Measurements from ENCODE around the gene MAT2A. TPM values are rescaled to one million over a fixed set of nuclear protein-coding genes. Genes with fewer than 3 reads are reported as not detected.
A peak's percentile ranks its signal among the peaks of the same experiment; 100 is the strongest.

Gene MAT2A
- total and polyA plus RNA-seq, 9 of the 15 experiments (the other 6 are each of a cell fraction or from before 2014, with no cell fraction given): 130 to 1,027 (median 240) TPM

DNA sequence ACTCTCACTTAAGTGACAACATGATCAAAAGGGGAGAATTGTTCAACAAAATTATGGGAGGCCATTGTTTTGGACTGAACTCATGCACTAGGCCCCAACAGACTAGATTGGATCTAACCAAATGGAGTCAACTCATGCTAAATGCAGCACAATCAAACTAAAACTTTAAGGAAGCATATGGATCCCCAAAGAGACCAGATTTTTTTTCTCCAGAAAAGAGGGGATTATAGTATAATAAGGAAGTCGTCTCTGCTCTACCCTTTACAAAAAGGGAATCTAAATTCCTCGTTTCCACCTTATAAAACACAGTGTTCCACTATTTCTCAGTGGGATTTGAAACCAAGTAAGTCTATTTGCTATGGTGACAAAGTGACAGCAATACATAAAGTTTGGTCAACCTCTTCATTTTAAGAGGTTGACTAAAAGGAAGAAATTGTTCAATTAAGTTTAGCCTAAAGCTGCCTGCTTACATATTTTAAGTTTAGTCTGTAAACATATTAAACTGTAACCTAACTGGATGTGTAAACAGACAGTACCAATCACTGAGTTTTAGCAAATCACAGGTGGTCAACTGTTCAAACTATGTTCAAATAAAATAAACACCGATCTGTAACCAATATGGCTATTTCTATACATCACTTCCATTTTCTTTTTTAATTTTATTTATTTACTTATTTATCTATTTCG, 40.9 kb upstream of the MAT2A start (continued):
- TF ChIP-seq, protein P1, sequence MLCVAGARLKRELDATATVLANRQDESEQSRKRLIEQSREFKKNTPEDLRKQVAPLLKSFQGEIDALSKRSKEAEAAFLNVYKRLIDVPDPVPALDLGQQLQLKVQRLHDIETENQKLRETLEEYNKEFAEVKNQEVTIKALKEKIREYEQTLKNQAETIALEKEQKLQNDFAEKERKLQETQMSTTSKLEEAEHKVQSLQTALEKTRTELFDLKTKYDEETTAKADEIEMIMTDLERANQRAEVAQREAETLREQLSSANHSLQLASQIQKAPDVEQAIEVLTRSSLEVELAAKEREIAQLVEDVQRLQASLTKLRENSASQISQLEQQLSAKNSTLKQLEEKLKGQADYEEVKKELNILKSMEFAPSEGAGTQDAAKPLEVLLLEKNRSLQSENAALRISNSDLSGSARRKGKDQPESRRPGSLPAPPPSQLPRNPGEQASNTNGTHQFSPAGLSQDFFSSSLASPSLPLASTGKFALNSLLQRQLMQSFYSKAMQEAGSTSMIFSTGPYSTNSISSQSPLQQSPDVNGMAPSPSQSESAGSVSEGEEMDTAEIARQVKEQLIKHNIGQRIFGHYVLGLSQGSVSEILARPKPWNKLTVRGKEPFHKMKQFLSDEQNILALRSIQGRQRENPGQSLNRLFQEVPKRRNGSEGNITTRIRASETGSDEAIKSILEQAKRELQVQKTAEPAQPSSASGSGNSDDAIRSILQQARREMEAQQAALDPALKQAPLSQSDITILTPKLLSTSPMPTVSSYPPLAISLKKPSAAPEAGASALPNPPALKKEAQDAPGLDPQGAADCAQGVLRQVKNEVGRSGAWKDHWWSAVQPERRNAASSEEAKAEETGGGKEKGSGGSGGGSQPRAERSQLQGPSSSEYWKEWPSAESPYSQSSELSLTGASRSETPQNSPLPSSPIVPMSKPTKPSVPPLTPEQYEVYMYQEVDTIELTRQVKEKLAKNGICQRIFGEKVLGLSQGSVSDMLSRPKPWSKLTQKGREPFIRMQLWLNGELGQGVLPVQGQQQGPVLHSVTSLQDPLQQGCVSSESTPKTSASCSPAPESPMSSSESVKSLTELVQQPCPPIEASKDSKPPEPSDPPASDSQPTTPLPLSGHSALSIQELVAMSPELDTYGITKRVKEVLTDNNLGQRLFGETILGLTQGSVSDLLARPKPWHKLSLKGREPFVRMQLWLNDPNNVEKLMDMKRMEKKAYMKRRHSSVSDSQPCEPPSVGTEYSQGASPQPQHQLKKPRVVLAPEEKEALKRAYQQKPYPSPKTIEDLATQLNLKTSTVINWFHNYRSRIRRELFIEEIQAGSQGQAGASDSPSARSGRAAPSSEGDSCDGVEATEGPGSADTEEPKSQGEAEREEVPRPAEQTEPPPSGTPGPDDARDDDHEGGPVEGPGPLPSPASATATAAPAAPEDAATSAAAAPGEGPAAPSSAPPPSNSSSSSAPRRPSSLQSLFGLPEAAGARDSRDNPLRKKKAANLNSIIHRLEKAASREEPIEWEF (CRISPR knock-in tag; IDR thresholded peaks at IDR 0.05): 0 out of 2 replicates have a peak, but pooled peaks have one; percentile 83
- TF ChIP-seq, protein P2, sequence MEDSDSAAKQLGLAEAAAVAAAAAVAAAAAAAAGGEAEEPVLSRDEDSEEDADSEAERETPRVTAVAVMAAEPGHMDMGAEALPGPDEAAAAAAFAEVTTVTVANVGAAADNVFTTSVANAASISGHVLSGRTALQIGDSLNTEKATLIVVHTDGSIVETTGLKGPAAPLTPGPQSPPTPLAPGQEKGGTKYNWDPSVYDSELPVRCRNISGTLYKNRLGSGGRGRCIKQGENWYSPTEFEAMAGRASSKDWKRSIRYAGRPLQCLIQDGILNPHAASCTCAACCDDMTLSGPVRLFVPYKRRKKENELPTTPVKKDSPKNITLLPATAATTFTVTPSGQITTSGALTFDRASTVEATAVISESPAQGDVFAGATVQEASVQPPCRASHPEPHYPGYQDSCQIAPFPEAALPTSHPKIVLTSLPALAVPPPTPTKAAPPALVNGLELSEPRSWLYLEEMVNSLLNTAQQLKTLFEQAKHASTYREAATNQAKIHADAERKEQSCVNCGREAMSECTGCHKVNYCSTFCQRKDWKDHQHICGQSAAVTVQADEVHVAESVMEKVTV (CRISPR knock-in tag; IDR thresholded peaks at IDR 0.05): no peak
- TF ChIP-seq, protein P3, sequence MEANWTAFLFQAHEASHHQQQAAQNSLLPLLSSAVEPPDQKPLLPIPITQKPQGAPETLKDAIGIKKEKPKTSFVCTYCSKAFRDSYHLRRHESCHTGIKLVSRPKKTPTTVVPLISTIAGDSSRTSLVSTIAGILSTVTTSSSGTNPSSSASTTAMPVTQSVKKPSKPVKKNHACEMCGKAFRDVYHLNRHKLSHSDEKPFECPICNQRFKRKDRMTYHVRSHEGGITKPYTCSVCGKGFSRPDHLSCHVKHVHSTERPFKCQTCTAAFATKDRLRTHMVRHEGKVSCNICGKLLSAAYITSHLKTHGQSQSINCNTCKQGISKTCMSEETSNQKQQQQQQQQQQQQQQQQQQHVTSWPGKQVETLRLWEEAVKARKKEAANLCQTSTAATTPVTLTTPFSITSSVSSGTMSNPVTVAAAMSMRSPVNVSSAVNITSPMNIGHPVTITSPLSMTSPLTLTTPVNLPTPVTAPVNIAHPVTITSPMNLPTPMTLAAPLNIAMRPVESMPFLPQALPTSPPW (CRISPR knock-in tag; IDR thresholded peaks at IDR 0.05): peak; percentile 28; the same call in 1 of the 2 replicates
- TF ChIP-seq FOSL1 (tag; conservative IDR thresholded peaks at IDR 0.05): no peak
- no peak for TF ChIP-seq KLF1 (tag; IDR thresholded peaks at IDR 0.05)
- TF ChIP-seq HDAC8 (tag; IDR thresholded peaks at IDR 0.05): peak; percentile 76; the same call in 1 of the 2 replicates
- no peak for TF ChIP-seq NONO (IDR thresholded peaks at IDR 0.05; ENCODE audit: low read depth in 2 of 2, low read length in 1 of 2)
- TF ChIP-seq, protein P4, sequence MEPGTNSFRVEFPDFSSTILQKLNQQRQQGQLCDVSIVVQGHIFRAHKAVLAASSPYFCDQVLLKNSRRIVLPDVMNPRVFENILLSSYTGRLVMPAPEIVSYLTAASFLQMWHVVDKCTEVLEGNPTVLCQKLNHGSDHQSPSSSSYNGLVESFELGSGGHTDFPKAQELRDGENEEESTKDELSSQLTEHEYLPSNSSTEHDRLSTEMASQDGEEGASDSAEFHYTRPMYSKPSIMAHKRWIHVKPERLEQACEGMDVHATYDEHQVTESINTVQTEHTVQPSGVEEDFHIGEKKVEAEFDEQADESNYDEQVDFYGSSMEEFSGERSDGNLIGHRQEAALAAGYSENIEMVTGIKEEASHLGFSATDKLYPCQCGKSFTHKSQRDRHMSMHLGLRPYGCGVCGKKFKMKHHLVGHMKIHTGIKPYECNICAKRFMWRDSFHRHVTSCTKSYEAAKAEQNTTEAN (CRISPR knock-in tag; IDR thresholded peaks at IDR 0.05): no peak
- TF ChIP-seq, protein P5, sequence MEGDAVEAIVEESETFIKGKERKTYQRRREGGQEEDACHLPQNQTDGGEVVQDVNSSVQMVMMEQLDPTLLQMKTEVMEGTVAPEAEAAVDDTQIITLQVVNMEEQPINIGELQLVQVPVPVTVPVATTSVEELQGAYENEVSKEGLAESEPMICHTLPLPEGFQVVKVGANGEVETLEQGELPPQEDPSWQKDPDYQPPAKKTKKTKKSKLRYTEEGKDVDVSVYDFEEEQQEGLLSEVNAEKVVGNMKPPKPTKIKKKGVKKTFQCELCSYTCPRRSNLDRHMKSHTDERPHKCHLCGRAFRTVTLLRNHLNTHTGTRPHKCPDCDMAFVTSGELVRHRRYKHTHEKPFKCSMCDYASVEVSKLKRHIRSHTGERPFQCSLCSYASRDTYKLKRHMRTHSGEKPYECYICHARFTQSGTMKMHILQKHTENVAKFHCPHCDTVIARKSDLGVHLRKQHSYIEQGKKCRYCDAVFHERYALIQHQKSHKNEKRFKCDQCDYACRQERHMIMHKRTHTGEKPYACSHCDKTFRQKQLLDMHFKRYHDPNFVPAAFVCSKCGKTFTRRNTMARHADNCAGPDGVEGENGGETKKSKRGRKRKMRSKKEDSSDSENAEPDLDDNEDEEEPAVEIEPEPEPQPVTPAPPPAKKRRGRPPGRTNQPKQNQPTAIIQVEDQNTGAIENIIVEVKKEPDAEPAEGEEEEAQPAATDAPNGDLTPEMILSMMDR (IDR thresholded peaks at IDR 0.05 in 2 of 3, conservative IDR thresholded peaks at IDR 0.05 in 1 of 3; ENCODE audit: insufficient read depth in 2 of 3, low read depth in 1 of 3, low read length in 3 of 3): no peak
- no peak for TF ChIP-seq CBX1 (IDR thresholded peaks at IDR 0.05; ENCODE audit: low read depth)
- TF ChIP-seq TCFL5 (CRISPR knock-in tag; conservative IDR thresholded peaks at IDR 0.05): peak; percentile 82
- no peak for TF ChIP-seq TRIM24 (IDR thresholded peaks at IDR 0.05)
- TF ChIP-seq ZNF23 (CRISPR knock-in tag; IDR thresholded peaks at IDR 0.05): 0 out of 2 replicates have a peak, but pooled peaks have one; percentile 29

Measured in K562 (cell line).